ENCODE measurements around the gene COL1A2.

The COL1A2 gene

GRCh38 chr7:94434042-94434441 lies 39.3 kb downstream of the COL1A2 start:
- no peak for DNase-seq (ENCODE audit: low read depth)

GRCh38 chr7:94436018-94436604 lies 41.4 kb downstream of the COL1A2 start:
- peak; percentile 12 for DNase-seq (ENCODE audit: low read depth)

- DNase-seq (ENCODE audit: low read depth): no peak
Measured at GRCh38 chr7:94436700-94437099, 42.0 kb downstream of the COL1A2 start.

- DNase-seq (ENCODE audit: low read depth): no peak
Measured at GRCh38 chr7:94439893-94440381, 45.2 kb downstream of the COL1A2 start.

- no peak for DNase-seq (ENCODE audit: low read depth)
Measured at GRCh38 chr7:94440451-94441039, 45.9 kb downstream of the COL1A2 start.

GRCh38 chr7:94441138-94441537 lies 46.4 kb downstream of the COL1A2 start:
- DNase-seq (ENCODE audit: low read depth): no peak

GRCh38 chr7:94442639-94443038 lies 47.9 kb downstream of the COL1A2 start:
- DNase-seq (ENCODE audit: low read depth): no peak

GRCh38 chr7:94444813-94445212 lies 50.1 kb downstream of the COL1A2 start:
- no peak for DNase-seq (ENCODE audit: low read depth)

- DNase-seq (ENCODE audit: low read depth): no peak
Measured at GRCh38 chr7:94445696-94446194, 51.0 kb downstream of the COL1A2 start.

- DNase-seq (ENCODE audit: low read depth): no peak
Measured at GRCh38 chr7:94446308-94446707, 51.6 kb downstream of the COL1A2 start.

GRCh38 chr7:94449151-94449725 lies 54.5 kb downstream of the COL1A2 start:
- DNase-seq (ENCODE audit: low read depth): no peak

GRCh38 chr7:94450044-94450697 lies 55.5 kb downstream of the COL1A2 start:
- no peak for DNase-seq (ENCODE audit: low read depth)

- no peak for DNase-seq (ENCODE audit: low read depth)
Measured at GRCh38 chr7:94451187-94451586, 56.5 kb downstream of the COL1A2 start.

GRCh38 chr7:94452239-94452638 lies 57.5 kb downstream of the COL1A2 start:
- DNase-seq (ENCODE audit: low read depth): no peak

GRCh38 chr7:94453898-94454297 lies 59.2 kb downstream of the COL1A2 start:
- DNase-seq (ENCODE audit: low read depth): no peak

GRCh38 chr7:94458041-94458440 lies 63.3 kb downstream of the COL1A2 start:
- no peak for DNase-seq (ENCODE audit: low read depth)

- DNase-seq (ENCODE audit: low read depth): no peak
Measured at GRCh38 chr7:94466516-94466915, 71.8 kb downstream of the COL1A2 start.

GRCh38 chr7:94471604-94472003 lies 76.9 kb downstream of the COL1A2 start:
- no peak for DNase-seq (ENCODE audit: low read depth)

GRCh38 chr7:94472608-94473007 lies 77.9 kb downstream of the COL1A2 start:
- DNase-seq (ENCODE audit: low read depth): no peak

- DNase-seq (ENCODE audit: low read depth): no peak
Measured at GRCh38 chr7:94476251-94476840, 81.7 kb downstream of the COL1A2 start.

GRCh38 chr7:94477878-94478277 lies 83.2 kb downstream of the COL1A2 start:
- DNase-seq (ENCODE audit: low read depth): no peak

- DNase-seq (ENCODE audit: low read depth): no peak
Measured at GRCh38 chr7:94478648-94479214, 84.0 kb downstream of the COL1A2 start.
